GM18511 (cell line): ENCODE results near the gene POLR3B.
"Not testable (repeated sequence)": the region's sequence is repeated elsewhere in the genome, so short reads cannot be mapped to it uniquely, and the experiment has no call there.

Source experiments
- ATAC-seq: cut with Tn5 transposase; IDR thresholded peaks from one replicate; pipeline ENCODE4 v1.9.1; 2021; ENCODE audit warnings: mild to moderate bottlenecking, moderate library complexity; ENCODE audit not compliant: unreplicated experiment

POLR3B gene

DNA sequence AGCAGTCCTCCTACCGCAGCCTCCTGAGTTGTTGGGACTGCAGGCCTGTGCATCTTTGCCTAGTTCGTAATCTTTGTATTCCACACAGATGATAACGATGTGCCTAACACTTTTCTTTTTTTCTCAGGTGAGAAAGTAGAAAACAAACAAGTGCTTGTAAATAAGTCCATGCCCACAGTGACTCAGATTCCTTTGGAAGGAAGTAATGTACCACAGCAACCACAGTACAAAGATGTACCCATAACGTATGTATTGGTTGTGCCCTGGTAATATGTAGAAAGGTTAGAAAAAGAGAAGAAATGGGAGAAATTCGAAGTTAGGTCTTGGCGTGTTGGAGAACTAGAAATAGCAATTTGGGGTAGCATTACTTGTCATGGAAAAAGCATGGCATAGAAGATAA is 101.6 kb downstream of the POLR3B start:
- ATAC-seq: no peak

DNA sequence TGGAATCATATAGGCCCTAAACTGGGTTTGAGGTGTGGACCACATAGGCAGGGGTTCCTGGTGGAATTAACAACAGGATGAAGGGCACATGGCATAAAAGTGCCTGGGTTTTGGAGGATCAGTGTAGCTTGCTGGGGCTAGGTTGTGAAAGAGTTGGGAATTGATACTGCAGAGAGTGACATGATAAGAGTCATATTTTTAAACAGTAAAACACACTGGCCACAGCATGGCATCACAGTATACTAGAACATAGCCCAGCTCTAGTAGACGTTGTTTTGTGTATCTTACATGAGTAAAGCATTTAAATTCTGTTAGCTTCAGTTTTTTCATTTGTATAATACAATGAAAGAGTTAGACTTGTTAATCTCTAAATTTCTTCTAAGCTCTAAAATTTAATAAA is 102.0 kb downstream of the POLR3B start:
- no peak for ATAC-seq

DNA sequence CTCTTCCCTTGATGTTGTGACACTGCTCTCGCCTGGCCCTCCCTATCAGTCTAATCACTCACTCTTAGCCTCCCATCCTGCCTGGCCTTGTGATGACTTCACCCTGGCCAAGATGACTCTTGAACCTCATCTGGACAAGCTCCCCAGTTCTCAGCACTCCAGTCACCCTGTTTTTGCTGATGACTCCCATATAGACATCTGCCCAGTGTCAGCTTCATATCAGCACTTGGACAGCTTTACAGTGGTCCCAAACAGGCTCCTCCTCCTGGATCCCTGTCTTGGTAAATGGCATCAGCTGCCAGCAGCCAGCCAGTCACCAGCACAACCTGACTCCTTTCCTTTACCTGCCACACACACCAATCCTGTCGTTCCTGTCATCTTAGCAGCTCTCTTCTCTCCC is 104.2 kb downstream of the POLR3B start:
- ATAC-seq: no peak

DNA sequence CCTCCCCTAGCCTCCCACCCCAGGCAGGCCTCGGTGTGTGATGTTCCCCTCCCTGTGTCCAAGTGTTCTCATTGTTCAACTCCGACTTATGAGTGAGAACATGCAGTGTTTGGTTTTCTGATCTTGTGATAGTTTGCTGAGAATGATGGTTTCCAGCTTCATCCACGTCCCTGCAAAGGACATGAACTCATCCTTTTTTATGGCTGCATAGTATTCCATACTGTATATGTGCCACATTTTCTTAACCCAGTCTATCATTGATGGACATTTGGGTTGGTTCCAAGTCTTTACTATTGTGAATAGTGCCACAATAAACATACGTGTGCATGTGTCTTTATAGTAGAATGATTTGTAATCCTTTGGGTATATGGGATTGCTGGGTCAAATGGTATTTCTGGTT is 108.1 kb downstream of the POLR3B start:
- not testable (repeated sequence) for ATAC-seq

DNA sequence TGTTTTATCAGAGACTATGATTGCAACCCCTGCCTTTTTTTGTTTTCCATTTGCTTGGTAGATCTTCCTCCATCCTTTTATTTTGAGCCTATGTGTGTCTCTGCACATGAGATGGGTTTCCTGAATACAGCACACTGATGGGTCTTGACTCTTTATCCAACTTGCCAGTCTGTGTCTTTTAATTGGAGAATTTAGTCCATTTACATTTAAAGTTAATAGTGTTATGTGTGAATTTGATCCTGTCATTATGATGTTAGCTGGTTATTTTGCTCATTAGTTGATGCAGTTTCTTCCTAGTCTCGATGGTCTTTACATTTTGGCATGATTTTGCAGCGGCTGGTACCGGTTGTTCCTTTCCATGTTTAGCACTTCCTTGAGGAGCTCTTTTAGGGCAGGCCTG is 118.1 kb downstream of the POLR3B start:
- not testable (repeated sequence) for ATAC-seq

DNA sequence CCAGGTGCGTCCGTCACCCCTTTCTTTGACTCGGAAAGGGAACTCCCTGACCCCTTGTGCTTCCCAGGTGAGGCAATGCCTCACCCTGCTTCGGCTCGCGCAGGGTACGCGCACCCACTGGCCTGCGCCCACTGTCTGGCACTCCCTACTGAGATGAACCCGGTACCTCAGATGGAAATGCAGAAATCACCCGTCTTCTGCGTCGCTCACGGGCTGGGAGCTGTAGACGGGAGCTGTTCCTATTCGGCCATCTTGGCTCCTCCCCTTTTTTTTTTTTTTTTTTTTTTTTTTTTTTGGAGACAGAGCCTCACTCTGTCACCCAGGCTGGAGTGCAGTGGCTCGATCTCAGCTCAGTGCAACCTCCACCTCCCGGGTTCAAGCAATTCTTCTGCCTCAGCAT is 120.1 kb downstream of the POLR3B start:
- ATAC-seq: not testable (repeated sequence)

DNA sequence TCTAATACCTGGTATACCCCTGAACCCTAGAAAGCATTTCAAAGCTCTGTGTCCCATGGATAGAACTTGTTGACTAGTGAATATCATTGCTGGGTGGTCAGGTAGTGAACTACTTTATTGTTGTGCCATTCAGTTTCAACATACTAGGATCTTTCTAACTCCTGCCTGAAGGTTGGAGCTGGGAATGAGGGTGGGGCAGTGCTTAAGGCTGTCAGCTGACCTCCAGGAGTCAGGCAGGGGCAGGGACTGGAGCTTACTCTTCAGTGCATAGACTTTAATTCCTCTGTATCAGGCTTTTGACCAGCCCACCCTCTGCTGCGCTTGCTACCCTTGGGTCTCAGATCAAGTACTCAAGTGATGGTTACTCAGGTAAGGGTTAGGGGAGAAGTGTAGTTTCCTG is 122.7 kb downstream of the POLR3B start:
- ATAC-seq: no peak

DNA sequence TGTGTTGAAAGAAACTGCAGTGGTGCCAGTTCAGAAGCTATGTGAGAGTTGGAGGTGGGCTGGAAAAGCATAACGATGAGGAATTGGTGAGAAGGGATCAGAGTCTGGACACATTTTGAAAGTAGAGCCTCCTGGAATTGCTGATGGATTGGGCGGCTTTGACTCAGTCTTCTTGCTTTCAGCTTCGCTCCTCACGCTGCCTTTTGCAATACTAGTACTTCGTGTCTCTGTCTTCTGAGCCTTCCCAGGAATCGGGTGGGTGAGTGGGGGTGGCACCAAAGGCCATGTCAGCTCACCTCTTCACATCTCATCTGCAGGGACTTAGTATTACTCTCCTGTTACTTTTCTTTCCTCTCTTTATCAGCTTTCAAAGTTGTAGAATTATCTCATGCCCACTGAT is 123.7 kb downstream of the POLR3B start:
- no peak for ATAC-seq

DNA sequence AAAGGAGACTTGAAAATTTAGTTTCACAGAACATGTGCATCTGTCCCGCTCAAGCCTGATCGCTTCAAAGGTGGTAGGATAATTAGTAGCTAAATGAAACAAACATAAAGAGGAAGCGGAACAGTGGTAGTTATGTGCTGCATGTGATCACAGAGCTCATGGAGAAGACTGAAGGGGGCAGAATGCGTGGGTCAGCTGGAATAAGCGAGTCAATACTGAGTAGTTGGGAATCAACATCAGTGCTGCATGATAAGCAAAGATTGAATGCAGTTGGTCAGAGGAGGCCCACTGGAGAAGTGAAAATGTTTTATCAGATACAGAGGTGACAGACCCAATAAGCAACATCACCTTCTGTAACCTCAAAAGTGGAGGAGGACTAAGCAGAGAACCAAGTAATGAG is 130.1 kb downstream of the POLR3B start:
- no peak for ATAC-seq

DNA sequence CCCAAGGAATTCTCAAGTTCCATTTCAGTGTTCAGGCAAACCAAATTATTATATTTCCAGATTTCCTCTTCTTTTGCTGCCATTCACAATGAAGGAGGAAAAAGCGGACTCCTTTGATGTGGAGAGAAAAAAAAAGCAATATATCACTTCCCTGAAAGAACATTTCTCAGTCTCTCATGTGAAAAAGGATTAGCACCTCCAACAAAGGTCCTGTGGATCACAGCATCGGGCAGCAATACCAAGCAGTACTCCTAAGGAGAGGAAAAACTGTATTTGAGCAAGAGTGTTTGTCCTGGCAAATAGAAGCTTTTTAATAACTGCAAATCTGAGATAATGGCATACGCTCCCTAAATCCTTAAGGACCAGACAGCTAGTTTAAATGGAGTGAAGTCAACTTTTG is 131.3 kb downstream of the POLR3B start:
- no peak for ATAC-seq

DNA sequence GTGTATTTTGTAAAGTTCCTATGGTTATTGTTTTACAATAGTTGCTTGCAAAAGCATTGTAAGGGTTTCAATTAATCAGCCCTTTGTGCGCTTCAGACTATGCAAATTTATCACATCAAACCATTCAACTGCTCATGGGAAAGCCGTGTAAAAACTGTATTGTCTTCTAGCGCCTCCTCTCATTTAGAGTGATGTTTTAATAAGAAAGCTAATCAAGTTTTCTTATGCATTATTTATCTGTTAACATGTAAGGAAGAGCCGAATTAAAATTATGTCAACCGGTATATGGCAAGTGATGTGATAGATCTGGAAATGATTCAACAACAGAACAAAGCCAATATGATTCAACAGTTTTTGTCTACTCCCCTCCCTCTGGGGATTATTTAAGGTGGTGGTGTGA is 132.7 kb downstream of the POLR3B start:
- no peak for ATAC-seq

DNA sequence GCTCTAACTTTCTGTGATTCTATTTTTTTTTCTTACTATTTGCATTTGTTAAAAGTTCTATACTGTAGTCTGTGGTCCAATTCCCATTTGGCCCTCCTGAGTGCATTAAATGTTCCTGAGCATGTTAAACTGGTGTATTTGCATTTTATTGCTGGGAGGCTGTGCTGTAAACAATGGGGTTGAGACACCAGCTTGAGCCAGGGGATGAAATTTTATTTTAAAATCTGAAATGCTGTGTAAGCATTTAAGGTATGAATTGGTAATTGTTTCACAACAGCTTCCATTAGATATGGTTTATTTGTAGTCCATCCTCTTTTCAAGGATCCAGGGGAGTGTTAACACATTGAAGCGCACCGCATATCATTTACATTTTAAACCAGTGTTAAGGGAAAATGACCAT is 135.3 kb downstream of the POLR3B start:
- ATAC-seq: no peak

DNA sequence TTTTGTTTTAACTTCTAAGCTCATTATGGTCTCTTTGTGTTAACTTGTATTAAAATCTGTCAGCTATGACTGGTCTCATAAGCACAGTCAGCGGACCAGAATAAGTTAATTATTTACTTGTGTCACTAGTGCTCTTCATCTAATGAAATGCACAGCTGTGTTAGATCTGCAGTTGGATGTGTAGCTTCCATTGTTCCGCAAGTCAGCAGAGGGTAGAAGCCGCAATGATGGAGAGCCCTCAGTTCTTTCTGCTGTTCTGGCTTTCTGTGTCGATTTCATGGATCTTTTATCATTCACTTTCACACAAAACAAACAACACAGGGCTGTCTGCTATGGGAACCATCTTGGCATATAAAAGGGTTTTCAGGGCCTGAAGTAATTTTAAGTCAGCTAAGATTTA is 136.0 kb downstream of the POLR3B start:
- ATAC-seq: no peak

DNA sequence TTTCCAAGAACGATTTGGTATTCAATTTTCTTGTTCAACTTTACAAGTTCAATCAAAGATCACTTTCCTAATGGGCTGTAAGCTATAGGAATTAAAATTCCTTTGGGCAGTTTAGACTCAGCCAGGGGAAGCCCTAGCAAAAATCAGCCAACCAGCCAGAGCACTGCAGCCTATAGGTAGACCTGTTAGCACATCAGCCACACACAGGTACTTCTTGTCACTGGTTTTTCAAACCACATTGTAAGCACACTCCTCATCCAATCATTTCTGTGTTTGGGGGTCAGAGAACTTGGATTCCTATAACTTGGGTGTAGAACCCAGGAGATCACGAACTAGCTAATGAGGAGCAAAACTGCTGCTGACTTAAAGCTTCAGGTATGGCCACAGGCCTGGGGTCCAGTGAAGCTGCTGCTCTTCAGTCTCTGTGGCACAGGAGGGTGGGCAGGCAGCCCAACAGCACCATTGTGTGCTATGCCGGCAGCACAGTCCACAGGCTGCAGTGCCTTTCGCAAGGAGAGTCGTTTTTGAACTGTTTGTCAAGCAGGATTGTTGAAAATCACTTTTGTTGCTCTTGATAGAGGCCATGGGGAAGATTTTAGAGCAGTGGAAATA is 137.9 kb downstream of the POLR3B start:
- no peak for ATAC-seq

DNA sequence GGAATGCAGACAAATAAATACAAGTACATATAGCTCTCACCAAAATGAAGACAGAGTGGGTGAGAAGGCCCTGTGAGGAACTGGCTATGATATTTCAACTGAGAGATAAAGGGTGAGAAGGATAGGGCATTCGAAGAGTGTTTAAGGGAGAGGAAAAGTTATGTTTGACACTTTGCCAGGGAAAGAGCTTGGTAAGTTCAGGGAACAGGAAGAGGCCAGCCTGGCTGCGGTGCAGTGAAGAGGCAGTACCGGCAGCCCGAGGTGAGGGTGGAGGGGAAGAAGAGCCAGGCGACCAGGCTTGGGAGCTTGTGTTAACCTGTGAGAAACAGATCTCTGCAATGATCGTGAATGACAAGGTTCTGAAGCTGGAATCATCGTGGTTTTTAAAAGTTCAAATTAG is 140.5 kb downstream of the POLR3B start:
- ATAC-seq: no peak

DNA sequence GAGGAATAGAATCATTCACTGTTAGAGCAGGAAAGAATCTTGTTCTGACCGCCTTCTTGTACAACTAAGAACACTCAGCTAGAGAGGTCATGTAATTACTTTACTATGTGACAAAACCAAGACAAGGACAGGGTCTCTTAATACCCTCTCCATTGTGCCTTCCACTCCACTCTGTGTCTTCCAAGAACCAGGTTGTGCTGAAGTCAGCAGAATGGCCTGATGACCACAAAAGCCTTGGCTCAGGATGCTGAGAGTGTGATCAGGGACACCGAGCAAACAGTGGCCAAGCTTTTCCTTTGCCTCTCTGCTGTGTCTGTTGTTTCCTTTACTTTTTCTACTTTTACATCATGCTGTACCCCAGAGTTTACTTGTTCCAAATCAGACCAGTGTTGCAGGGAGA is 142.1 kb downstream of the POLR3B start:
- ATAC-seq: no peak

DNA sequence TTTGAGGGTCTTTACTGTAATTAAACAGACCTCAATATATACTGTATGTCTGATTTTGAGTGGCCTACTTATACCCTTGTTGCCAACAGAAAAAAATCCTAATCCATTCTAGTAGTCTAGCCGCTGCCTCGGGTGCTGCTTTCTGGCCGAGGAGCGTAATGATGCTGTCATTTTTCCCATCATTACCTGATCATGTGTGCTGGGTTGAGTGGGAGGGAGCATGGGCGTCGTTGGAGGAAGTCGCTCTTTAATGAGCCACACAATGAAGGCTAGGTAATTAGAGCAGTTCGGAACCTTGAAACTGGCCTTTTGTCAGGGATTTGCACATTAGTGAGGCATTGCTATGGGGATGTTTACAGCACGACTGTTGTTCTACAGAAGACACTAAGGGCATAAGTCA is 149.1 kb downstream of the POLR3B start:
- ATAC-seq: no peak

DNA sequence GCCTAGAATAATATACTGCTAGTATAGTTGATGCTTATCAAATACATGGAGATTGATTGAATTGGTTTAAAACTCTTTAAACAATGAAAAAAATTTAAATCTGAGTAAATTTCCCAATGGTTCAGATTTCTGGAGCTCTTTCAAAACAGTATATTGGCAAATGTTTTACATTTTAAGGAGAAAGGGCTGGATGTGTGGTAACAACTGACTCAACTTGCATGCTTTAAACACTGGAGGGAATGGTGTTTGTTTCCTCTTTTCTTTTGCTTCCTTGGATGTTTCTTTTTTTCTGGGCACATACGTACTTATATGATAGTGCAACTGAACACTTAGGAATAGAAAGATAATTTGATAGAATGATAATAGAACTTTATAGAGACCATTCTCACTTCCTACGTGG is 151.4 kb downstream of the POLR3B start:
- no peak for ATAC-seq

DNA sequence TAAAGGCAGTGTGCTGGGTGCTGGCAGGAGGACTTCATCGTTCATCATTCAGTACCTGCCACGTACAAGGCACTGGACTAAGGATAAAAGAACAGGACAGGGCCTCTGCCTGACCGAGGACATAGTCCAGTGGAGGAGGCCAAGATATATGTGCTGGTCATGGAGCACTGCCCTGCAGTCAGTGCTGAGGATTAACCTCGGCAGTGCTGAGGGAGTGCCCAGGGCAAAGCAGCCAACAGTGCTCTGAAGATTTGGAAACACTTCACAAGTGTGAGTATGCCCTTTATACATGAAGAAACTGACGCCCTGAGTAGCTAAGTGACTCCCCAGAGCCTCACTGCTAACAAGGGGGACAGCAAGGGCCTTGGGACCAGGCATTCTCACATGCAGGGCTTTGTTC is 153.8 kb downstream of the POLR3B start:
- ATAC-seq: no peak

DNA sequence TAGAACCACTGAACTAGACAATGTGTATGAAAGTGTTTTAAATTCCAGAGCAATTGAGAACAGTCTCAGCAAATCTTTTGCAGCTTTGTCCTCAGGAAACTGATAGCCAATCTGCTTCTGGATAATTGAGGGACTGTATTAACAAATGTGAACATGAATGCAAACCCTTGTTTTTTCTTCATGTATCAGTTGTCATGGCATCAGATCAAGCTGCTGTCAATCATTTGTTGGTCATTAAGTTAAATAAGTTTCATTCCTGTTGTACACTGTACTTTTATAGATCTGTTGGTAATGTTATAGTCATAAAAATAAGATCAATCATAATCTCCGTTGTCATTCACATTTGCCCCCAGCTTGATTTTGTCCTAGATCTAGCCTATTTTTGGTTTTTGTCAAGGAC is 159.8 kb downstream of the POLR3B start:
- ATAC-seq: no peak

DNA sequence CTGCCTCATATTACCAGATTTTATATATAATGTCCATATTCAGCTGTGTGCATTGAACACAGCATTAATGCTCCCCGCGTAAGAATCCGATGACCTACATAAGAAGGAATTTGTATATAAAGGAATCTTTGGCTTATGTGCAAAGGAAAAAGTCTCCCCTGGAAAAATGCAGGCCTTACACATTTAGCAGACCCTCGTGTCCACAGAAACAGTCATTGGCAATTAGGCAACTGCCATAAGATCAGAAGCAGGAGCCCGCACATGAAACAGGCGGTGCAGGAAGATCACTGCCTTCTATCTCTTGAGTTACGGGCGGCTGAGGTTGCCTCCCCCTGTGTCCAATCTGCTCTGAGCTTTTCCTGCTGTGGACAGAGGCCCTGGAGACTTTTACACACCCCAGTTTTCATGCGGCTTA is 162.1 kb downstream of the POLR3B start:
- no peak for ATAC-seq

DNA sequence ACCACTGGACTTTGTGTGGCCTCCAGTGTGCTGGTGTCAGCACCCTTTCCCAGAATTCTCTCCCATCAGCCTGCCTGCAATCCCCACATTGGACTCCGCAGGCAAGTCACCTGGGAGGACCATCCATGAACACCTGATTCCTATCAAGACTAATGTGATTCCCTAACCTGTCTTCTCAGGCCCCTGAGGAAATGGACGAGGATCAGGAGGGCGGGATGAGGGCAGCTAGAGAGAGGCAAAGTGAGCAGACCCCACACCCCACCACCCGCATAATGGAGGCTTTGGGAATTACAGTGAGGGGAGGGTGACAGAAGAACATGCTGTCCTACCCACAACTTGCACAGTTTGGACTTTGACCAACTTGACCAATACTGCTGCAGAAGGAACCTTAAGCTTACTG is 164.4 kb downstream of the POLR3B start:
- ATAC-seq: no peak

DNA sequence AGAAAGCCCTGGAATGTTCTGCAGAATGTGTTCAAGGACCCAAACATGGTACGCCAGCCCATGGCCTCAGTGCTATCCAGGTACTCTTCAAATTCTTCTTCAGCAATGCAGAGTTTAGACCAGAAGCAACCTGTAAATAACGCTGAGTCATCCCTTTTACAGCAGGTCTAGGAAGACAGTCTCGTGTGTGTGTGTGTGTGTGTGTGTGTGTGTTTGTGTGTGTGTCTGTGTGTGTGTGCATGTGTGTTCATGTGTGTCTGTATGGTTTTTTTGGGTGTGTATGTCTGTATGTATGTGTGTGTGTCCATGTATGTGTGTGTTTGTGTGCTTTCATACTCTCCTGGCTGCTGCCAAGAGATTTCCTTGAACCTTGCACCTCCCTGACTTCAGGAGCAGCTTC is 165.2 kb downstream of the POLR3B start:
- ATAC-seq: no peak

DNA sequence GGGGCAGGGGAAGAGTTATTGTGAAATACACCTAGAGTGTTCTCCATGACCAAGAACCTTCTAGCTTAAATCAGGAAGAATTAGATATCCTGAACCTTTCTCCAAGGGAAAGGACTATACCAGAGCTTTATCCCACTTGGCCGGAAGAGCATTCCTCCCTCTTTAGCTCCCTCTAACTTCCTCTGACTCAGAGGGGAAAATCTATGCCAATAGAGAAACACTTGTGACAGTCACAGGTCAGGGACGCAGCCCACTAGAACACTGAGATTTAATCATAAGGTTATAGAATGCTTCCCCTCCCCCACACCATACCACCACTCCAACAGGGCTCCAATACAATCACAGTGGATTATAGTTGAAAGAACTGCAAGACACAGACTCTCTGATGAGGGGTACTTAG is 169.8 kb downstream of the POLR3B start:
- ATAC-seq: no peak
